Activated CD8-positive, alpha-beta memory T cell treated with anti-CD3 and anti-CD28 coated beads, Interleukin-2, amount 50 U/mL, for 48 hours (primary cell): ENCODE results near the gene DENND1A.
"Not testable (repeated sequence)": the region's sequence is repeated elsewhere in the genome, so short reads cannot be mapped to it uniquely, and the experiment has no call there.

Source experiments
- DNase-seq: peaks from one replicate; pipeline ENCODE4 v3.0.0-alpha.2; 2020

The DENND1A gene

GRCh38 chr9:123445981-123446610, 483.8 kb downstream of the DENND1A start:
- DNase-seq = peak; percentile 34

DNA sequence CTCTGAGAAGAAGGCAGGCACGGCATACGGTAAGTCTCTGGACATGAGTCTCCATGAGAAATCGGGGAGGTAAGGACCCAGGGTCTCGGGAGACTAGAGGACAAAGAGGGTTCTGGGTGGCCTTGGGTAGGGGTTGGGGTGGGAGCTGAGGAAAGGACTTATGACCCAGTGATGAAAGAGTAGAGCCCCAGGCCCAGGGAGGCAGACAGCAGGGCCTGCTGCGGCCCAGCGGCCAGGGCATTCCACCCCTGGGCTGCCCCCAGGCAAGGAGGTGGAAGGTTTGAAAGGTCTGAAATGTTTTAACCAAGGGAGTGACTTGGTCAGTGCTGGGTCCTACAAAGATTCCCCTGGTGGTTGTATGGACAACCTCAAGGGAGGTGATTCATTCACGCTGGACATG, 484.8 kb downstream of the DENND1A start:
- peak; percentile 23 for DNase-seq

GRCh38 chr9:123441769-123442168, 488.2 kb downstream of the DENND1A start:
- DNase-seq = no peak

GRCh38 chr9:123440256-123440655, 489.7 kb downstream of the DENND1A start:
- DNase-seq = peak; percentile 33

GRCh38 chr9:123438821-123439220, 491.1 kb downstream of the DENND1A start:
- DNase-seq = peak; percentile 29

GRCh38 chr9:123438321-123438720, 491.6 kb downstream of the DENND1A start:
- no peak for DNase-seq

DNA sequence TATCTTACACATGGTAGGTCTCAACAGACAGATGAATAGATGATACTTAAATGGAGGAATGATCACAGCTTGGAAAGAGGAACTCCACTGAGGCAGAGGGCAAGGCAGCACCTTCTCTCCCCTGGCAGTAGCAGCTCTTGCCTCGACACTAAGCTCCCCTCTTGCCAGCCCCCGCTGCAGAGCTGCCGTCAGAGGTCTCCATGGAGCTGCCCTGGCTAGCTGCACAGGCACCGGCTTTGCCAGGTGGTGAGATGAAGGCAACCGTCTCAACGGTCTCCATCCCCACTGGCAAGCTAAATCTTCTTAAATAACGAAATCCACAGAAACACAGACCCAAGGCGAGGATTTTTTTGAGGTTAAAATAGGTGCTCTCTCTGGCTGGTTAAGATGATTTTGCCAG, 492.7 kb downstream of the DENND1A start:
- DNase-seq = no peak

GRCh38 chr9:123435471-123435870, 494.5 kb downstream of the DENND1A start:
- DNase-seq = no peak

GRCh38 chr9:123434619-123435240, 495.2 kb downstream of the DENND1A start:
- no peak for DNase-seq

- DNase-seq = no peak
Observed at GRCh38 chr9:123432331-123433236, 497.3 kb downstream of the DENND1A start.

DNA sequence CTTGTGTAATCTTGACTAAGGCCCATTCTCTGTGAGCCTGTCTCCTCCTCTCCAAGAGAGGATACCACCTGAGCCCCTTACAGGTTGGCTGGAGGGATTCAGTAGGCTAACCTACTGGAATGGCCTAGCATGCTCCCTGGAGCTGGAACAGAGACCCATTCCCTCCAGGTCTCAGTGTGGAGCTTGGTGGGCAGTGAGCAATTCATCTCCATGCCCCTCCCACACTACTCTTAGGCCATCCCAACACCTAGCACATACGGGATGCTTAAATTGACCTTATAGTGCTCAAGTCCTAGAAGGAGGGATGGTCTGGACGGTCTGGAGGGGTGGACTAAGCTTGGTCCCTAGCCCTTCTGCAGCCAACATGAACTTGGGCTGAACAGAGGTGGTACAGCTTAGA, 498.3 kb downstream of the DENND1A start:
- no peak for DNase-seq

DNA sequence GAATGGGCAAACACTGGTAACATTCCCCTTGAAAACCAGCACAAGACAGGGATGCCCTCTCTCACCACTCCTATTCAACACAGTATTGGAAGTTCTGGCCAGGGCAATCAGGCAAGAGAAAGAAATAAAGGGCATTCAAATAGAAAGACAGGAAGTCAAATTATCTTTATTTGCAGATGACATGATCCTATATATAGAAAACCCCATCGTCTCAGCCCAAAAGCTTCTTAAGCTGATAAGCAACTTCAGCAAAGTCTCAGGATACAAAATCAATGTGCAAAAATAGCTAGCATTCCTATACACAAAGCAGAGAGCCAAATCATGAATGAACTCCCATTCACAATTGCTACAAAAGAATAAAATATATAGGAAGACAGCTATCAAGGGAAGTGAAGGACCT, 501.5 kb downstream of the DENND1A start:
- DNase-seq = not testable (repeated sequence)

DNA sequence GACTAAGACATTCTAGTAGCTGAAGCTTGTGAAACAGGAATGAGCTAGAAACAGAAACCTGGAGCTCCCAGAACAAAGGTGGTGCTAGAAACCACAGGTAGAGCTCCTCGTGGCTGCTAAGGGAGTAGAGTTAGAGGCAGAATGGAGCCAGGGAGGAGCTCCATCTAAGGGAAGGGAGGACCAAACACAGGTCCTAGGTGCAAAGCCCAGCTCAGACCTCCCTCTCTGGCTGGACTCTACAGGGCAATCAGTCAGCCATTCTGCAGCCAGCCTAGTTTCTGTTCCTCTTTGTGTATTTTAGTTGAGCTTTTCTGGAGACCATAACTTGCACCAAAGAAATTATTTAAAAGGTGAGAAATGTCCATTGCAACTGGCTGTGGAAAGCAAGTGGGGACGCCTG, 503.5 kb downstream of the DENND1A start:
- DNase-seq = no peak

- DNase-seq = no peak
Observed at GRCh38 chr9:123425836-123426365, 504.0 kb downstream of the DENND1A start.

DNA sequence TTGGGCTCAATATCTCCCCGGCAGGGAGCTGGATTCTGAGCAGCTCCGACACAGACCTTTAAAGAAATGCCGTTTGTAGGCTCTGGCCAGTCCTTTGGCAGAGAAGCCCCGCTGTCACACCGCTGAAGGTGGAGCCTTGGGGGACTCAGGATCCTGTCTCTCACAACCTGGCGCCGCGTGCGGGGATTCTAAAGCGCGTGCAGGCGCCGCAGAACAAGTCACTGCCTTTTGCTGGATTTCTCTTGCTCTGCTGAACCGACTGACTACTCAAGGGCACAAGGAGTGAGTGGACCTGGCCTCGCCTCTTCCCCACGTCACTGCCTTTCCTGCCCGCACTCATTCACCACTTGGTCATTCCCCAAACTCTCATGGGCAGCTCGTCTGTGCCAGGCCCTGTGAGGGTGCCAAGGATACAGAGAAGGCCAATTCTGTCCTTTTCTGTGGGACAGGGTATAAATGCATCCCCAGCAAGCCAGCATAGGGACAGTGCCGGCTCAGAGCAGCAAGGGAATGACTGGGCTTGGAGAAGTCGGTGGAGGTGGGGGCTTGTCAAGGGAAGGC, 504.6 kb downstream of the DENND1A start:
- no peak for DNase-seq

DNA sequence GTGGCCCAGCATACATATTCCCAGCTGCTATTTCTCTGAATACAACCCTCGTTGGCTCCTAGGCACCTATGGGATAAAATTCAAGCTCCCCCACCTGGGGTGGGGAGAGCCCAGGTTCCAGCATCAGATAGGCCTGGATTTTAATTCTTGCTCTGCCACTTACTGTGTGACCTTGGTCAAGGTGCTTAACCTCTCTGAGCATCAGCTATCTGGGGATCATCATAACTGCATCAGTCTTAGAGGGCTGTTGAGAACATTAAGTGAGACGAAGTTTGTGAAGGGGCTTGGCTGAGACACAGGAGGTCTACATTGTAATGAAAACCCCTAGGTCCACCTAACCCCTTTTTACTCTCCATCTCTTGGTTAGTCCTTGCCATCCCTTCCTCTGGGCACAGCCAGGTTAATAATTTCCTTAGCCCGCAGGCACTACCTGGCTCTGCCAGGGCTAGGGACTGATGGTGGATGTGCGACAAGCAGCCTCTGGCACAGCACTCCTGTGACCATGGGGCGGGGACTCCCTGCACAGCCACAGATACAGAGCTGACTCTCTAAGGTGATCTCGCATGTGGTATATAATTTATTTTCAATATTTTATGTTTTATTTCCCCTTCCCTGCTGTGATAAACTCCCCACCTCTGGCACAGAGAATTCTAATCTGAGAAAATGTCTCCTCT, 505.2 kb downstream of the DENND1A start:
- no peak for DNase-seq

DNA sequence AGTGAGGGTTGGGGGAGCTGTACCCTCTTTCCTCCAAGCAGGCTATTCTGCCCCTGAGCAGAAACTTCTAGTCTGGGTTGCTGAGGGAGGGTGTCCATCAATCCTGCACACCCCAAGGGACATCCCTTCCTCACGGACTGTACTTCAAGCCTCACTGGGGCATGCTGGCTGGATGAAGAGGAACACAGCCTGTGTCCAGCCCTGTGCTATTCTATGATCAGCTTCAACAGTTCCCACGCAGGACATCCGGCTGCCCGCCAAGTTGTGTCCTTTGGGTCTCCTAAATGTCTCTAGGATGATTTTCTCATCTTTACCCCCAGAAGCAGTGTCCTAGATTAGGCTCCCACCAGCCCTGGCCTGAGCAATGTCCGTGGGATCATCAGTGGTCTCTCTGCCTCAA, 505.8 kb downstream of the DENND1A start:
- no peak for DNase-seq

DNA sequence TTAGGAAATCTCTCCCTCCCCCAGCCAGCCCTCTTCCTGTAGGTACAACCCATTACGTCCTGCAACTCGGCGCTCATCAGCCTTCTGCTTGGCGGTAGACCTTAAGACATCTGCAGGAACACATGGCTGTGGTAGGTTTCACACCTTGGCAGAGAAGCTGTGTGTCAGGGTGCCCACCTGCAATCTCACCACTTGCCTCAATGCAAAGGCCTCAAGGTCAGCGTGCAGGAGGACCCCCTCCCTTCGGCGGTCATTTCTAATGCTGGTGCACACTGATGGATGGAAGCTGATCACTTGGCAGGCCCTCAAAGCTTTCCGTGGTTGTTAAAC, 506.6 kb downstream of the DENND1A start:
- DNase-seq = no peak

GRCh38 chr9:123422635-123423310, 507.2 kb downstream of the DENND1A start:
- DNase-seq = no peak

- DNase-seq = no peak
Observed at GRCh38 chr9:123421801-123422455, 508.0 kb downstream of the DENND1A start.

- no peak for DNase-seq
Observed at GRCh38 chr9:123421186-123421585, 508.7 kb downstream of the DENND1A start.
